ENCODE results near the gene CCDC74A. TPM values are rescaled to one million over a fixed set of nuclear protein-coding genes. Genes with fewer than 3 reads are reported as not detected.
"Not testable (repeated sequence)": the region's sequence is repeated elsewhere in the genome, so short reads cannot be mapped to it uniquely, and the experiment has no call there.

Gene CCDC74A
- total and polyA plus RNA-seq, 7 donors: 0.16 to 0.51 (median 0.18) TPM; not detected in 3

DNA sequence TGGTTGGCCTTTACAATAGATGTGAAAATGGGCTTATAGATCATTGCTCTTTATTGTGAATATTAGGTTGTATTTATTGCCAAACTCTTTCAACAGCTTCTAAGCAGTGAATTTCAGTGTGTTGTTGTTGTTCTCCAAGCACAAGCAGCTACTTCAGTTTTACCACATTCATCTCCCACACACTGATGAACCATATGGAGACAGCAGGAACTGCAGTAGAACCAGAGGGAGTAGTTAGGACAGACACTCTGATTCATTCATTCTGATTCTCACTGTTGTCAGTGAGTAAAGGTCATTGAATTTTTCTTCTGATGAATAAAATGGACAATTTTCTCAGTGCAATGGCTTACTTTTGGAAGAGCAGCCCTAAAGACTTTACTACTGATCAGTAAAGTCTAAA is 40.2 kb downstream of the CCDC74A start:
- no peaks in the 10 kb centered on the region for H3K4me1 ChIP-seq
- H3K4me3 ChIP-seq: no peak overlapping the region
- DNase-seq (no peak), ATAC-seq (no peak)
- no peak for TF ChIP-seq CTCF (IDR thresholded peaks at IDR 0.05)
- H3K9me3 ChIP-seq: no peaks in the 10 kb centered on the region
- peaks cover 0 to 4% (median 0%) of the 10 kb centered on the region in 3 donors for H3K27me3 ChIP-seq (ENCODE audit: insufficient read depth in 3 of 3, low read length in 2 of 3)
- H3K27ac ChIP-seq: no peak overlapping the region
- intact Hi-C loops (cut with DNase I): no loop called here
- no peaks in the 10 kb centered on the region for H3K36me3 ChIP-seq (ENCODE audit: insufficient read depth in 1 of 2, low read depth in 1 of 2)

GRCh38 chr2:131568401-131568800 is 40.7 kb downstream of the CCDC74A start:
- DNase-seq; H3K4me1 ChIP-seq; H3K4me3 ChIP-seq; H3K9me3 ChIP-seq; ATAC-seq; H3K27me3 ChIP-seq (ENCODE audit: insufficient read depth in 3 of 3, low read length in 2 of 3); H3K27ac ChIP-seq; H3K36me3 ChIP-seq (ENCODE audit: insufficient read depth in 1 of 2, low read depth in 1 of 2); intact Hi-C loops (cut with DNase I): not testable (repeated sequence)
- WGBS, 3 donors: 52 to 62% (median 60%) methylated on average over 1 of the region's 1 CpG

DNA sequence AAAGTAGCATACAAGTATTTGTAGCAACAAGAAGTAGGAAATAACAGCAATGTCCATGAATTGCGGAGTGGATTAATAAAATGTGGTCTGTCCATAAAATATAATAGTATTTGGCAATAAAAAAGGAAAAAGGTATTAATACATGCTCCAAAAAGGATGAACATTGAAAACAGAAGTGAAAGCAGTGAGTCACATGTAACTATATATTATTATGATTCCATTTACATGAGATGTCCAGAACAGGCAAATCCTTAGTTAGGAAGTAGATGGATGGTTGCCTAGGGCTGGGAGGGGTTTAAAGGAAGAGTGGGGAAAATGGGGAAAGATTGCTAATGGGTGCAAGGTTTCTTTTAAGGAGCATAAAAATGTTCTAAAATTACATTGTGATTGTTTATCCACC is 44.5 kb downstream of the CCDC74A start:
- Histone ChIP-seq H3K4me1 (no peaks in the 10 kb centered on the region), H3K27me3 (ENCODE audit: insufficient read depth in 3 of 3, low read length in 2 of 3) (peaks cover 0 to 2% (median 0%) of the 10 kb centered on the region in 3 donors), H3K4me3 (no peak overlapping the region), H3K36me3 (ENCODE audit: insufficient read depth in 1 of 2, low read depth in 1 of 2) (no peaks in the 10 kb centered on the region), H3K9me3 (no peaks in the 10 kb centered on the region), H3K27ac (no peak overlapping the region)
- intact Hi-C loops (cut with DNase I): no loop called here
- WGBS, 3 donors: 93 to 95% (median 93%) methylated on average over 1 of the region's 1 CpG
- no peak for TF ChIP-seq CTCF (IDR thresholded peaks at IDR 0.05)
- DNase-seq (no peak), ATAC-seq (no peak)

GRCh38 chr2:131577812-131578211 is 50.1 kb downstream of the CCDC74A start:
- Histone ChIP-seq H3K36me3 (ENCODE audit: insufficient read depth in 1 of 2, low read depth in 1 of 2) (no peaks in the 10 kb centered on the region), H3K27me3 (ENCODE audit: insufficient read depth in 3 of 3, low read length in 2 of 3) (peaks cover 0 to 4% (median 2%) of the 10 kb centered on the region in 3 donors), H3K4me3 (no peak overlapping the region), H3K4me1 (no peaks in the 10 kb centered on the region), H3K27ac (no peak overlapping the region), H3K9me3 (no peaks in the 10 kb centered on the region)
- no peak for TF ChIP-seq CTCF (IDR thresholded peaks at IDR 0.05)
- 79 to 84% (median 82%) methylated on average over 4 of the region's 4 CpGs for WGBS, 3 donors
- intact Hi-C loops (cut with DNase I): no loop called here
- no peak for ATAC-seq
- DNase-seq: no peak

DNA sequence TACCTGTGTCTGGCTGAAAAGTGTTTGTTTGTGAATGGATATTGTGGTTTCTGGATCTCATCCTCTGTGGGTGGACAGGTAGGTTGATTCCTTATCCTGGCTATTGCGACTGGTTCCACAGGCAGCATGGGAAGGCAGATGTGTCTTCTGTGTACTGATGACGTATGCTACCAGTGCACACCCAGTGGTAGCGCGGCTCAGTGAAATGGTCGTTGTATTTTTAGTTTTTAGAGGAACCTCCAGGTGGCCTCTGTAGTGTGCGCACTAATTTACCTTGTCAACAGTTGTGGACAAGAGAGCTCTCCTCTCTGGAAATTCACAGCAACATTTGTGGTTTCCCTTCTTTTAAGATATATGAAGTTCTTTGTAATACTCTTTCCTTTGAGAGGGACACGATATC is 52.5 kb downstream of the CCDC74A start:
- Histone ChIP-seq H3K9me3 (no peaks in the 10 kb centered on the region), H3K27ac (no peak overlapping the region), H3K4me3 (no peak overlapping the region), H3K27me3 (ENCODE audit: insufficient read depth in 3 of 3, low read length in 2 of 3) (peaks cover 0 to 6% (median 2%) of the 10 kb centered on the region in 3 donors), H3K4me1 (no peaks in the 10 kb centered on the region), H3K36me3 (ENCODE audit: insufficient read depth in 1 of 2, low read depth in 1 of 2) (no peaks in the 10 kb centered on the region)
- ATAC-seq (no peak), DNase-seq (no peak)
- no peak for TF ChIP-seq CTCF (IDR thresholded peaks at IDR 0.05)
- intact Hi-C loops (cut with DNase I): no loop called here
- WGBS, 3 donors: 88 to 89% (median 88%) methylated on average over 7 of the region's 7 CpGs

Other genes starting within 250 kb of the CCDC74A start
- gene RAB6D, start 163.7 kb upstream of the CCDC74A start, total RNA-seq: not detected
- gene RAB6D, start 163.7 kb upstream of the CCDC74A start, polyA plus RNA-seq: under 1 TPM; 0.01 to 0.07 (median 0.04) TPM
- gene TUBA3D, start 51.8 kb upstream of the CCDC74A start, total RNA-seq: not detected
- under 1 TPM; 0.13 to 0.75 (median 0.23) TPM for gene TUBA3D, start 51.8 kb upstream of the CCDC74A start, polyA plus RNA-seq
- 10 to 100 TPM; 30.8 to 46.5 (median 33.3) TPM for gene MZT2A, start 35.5 kb upstream of the CCDC74A start, total RNA-seq
- gene MZT2A, start 35.5 kb upstream of the CCDC74A start, polyA plus RNA-seq: 10 to 100 TPM; 22.1 to 41.4 (median 34.8) TPM